Activated T-helper 9 cell treated with anti-CD3 and anti-CD28 coated beads, Interleukin-2, amount 50 U/mL, for 16 hours (primary cell): ENCODE data around the gene CMIP.
A peak's percentile ranks its signal among the peaks of the same experiment; 100 is the strongest.
"Not testable (repeated sequence)": the region's sequence is repeated elsewhere in the genome, so short reads cannot be mapped to it uniquely, and the experiment has no call there.

Experiments used
- DNase-seq: peaks from one replicate; pipeline ENCODE4 v3.0.0-alpha.2; 2020; ENCODE audit warnings: low read depth

Gene CMIP

DNA sequence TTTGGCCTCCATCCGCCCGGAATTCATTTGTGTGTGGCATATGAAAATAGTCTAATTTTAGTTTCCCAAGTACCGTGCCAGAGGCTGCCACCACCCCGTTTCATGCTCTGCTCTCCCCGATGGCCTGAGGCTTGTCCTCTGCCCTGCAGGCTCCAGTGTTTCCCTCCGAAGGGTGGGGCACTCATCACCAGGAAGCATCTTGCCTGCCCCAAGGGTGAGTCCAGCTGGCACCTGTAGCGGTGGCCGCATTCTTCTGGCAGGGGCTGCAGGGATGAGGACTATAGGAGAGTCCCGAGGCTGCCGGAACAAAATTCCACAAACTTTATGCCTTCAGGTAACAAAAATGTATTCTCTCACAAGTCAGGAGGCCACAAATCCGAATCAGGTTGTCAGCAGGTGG, 23.1 kb upstream of the CMIP start:
- no peak for DNase-seq

DNA sequence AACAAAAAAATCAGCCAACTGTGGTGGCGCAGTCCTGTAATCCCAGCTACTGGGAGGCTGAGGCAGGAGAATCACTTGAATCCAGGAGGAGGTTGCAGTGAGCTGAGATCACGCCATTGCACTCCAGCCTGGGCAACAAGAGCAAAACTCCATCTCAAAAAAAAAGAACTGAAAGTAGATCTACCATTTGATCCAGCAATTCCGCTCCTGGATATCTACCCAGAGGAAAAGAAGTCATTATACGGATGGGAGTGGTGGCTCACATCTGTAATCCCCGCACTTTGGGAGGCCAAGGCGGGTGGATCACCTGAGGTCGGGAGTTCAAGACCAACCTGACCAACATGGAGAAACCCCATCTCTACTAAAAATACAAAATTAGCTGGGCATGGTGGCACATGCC, 22.5 kb upstream of the CMIP start:
- DNase-seq: not testable (repeated sequence)

DNA sequence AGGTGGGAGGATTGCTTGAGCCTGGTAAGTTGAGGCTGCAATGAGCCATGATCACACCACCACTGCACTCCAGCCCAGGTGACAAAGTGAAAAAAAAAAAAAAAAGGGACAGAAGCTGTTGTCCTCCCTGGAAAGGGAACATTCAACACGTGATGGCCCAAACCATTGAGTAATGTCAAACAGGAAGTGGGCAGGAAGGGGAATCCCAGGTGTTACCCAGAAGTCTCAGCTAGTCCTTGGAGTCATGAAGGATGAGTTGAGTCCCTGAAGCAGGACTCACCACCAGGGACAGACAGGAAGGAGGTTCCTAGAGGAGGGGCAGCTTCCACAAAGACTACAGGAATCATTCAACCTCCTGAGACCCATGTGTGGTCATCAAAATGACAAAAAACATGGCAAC, 19.8 kb upstream of the CMIP start:
- no peak for DNase-seq

DNA sequence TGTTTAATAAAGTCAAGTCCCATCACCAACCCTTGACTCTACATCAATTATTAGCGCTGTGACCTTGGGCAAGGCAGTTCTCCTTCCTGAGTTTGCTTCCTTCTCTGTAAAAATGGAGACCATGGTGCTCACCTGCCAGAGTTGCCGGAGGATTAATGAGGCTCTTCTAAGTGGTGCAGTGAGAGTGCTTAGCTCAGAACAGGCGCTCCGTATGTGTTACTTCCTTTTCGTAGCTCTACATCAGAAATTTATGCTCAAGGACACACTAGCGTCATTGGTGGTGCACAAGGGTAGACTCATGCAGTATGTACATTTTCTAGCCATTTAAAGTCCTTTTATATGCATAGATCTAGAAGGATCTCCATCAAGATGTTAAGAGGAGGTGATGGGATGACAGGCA, 17.4 kb upstream of the CMIP start:
- DNase-seq: no peak

DNA sequence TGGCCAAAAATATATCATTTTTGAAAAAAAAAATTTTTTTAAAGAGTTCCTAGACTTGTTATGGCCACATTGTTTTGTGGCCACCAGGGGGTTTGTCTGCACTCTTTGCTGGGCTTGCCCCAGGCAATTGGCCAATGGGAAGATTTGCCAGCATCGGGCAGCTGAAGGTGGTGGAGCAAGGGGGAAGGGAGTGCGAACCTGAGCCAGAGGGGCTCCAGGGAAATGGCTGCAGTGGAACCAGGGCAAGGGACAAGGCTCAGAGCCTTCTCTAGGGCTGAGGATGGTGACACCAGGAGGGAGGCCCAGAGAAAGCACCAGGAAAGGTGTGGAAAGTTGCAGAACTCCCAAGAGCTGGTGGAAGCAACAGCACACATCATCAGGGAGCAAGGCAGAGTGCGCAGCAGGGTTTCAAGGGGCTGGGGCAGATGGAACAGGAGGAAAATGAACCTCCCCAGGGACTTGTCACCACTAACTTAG, 15.5 kb upstream of the CMIP start:
- DNase-seq: no peak

DNA sequence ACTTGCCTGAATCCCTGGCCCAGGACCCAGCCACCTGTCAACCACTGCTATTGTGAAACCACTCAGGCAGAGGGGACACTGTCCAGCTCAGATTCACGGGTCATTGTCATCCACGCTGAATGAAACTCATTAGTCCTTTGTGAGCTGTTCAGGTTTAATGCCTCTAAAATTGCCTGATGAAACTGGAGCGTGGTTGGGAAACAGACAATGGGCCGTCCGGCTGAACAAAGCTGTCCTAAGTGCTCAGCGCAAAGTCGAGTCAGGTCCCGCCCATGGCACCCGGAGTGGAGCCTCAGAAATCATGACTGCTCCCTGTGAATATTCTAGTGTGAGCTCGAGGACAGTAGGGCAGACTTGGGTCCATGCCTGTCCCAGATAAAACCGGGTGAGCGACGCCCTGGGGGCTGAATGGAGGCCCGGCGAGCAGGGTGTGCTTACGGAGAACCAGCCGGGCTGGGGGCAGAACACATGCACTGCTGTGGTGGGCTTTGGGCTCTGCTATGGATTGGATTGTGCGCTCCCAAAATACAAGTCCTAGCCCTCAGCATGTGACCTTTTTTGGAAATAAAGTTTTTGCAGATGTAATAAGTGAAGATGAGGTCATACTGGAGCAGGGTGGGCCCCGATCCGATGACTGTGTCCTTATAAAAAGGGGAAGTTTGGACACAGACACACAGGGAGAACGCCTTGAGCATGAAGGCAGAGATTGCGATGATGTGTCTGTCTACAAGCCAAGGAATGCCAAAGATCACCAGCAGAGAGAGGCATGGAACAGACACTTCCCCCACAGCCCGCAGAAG, 12.9 kb upstream of the CMIP start:
- DNase-seq: no peak

DNA sequence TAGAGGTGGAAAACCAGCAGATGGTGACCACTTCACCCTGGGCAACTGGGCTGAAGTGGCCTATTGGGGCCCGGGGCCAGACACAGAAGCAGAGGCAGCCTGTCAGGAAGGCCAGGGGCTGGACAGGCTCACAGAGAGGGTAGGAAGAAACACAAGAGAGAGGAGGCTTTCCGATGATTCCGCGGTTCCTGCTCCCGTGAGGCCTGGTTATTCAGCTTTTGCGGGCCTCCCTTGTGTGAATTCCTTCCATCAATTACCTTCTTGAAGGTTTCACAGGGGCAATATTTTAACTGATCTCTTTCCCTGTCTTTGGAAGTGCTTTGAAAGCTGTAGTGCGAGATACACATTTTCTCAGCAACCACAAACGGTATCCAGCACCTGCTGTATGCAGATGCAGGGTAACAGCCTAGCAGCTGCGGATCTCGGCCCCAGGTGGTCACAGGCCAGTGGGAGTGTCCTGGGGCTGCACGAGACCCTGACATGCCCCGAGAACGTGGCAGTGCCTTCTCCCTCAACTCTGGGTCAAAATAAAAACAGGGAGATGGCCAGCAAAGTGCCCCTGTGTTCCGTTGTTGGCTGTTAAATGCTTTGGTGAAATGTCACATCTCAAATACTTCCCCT, 11.6 kb upstream of the CMIP start:
- no peak for DNase-seq

DNA sequence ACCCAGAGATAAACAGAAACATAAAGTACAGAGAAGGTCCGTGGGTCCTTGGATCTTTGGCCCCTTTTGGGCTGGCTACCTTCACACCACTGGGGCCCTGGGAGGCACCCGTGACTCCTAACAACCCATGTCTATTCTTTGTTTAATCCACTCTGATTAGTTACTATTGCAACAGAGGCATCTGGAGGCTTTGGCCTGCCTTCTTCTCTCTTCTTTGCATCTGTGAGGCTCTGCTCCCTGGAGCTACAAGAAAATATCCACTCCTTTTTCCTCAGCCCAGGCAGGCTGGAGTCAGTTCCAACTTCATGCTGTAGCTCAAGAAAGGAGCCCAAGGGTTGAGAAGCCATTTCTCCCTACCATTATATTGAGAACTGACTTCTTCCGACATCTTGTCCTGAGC, 9.5 kb upstream of the CMIP start:
- DNase-seq: no peak

DNA sequence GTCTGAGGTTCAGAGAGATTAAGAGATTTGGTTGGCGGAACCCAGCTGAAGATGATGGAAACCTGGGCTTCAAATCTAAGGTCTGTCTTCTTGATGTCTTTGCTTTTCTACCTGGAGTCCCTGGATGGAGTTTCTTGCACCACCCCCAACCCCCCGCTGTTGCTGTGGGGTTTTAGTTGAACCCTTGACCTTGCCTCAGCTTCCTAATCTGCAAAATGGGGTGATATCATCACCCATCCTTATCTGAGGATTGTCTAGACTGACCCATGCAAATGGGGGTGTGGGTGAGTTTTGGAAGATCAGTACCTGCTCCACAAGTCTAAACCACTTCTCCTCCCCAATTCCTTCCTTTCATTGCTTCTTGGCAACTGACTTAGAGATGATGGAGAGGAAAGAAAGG, 9.0 kb upstream of the CMIP start:
- no peak for DNase-seq

DNA sequence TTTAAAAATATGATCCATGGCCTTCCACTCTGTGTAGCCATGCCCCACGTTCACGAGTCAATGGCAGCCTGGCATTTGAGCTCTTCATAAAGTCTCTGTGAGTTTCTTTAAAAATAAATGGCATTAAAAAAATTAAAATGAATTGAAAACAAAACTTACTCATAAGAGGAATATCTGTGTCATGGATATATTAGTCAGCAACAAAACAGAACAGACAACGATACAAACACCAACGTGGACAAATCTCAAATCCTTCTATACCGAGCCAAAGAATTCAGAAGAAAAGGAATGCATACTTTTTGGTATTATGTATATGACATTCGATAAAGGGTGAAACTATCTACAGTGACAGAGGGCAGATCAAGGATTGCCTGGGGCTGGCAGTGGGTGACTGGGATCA, 8.2 kb upstream of the CMIP start:
- no peak for DNase-seq

DNA sequence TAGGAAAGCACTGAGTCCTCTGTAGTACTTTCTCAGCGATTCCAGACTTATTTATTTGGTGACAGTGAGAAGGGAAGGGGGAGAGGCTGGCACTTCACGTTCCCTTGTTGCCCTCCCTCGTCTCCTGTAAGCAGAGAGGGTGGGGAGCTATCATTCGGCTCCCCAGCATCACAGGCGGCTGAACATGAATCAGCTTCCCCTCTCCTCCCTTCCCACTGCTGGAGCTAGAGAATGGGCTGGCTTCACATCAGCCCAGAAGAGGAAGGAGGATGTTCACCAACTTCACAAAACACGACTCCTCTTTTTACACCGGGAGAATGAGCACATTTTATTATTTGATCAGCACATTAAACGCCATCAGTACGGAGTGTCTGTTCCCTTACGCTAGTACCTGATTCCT, 6.7 kb upstream of the CMIP start:
- no peak for DNase-seq

DNA sequence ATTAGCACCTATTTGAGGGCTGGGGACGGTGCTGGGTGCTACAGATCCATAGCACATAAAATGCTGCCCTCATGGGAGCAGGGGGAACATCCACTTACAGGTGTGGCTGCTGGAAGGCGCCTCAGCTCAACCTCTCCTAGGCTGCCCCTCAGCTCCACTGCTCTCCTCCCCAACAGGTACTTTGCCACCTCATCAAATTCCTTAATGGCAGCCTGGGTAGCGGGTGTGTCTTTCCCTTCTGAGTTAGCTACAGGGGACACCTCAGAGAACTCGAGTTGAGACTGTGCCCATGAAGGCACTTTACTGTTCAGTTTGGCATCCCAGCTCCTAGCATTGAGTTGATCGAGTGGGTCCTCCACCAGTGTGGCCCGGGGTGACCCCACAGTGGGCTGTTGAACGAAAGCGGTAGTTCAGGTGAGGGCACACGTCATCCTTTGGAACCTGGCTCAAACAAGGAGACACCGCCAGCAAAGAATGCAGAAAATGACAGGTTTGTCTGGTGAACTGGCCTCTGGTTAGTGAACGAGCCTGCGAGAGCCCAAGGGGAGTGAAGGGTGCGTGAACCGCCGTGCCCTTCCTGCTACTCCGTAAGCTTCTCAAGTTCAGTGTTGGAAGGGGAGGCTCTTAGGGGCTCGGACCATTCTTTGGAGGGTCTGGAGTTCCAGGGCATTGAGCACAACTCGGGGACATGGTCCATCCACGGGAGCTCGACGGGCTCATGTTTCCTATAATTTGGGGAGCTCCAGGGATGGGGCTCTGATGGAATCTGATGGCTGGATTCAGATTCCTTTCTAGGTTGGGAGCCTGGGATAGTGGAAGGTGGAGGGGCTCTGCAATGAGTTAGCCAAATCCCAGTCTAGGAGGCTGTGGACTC, 3.5 kb upstream of the CMIP start:
- no peak for DNase-seq

DNA sequence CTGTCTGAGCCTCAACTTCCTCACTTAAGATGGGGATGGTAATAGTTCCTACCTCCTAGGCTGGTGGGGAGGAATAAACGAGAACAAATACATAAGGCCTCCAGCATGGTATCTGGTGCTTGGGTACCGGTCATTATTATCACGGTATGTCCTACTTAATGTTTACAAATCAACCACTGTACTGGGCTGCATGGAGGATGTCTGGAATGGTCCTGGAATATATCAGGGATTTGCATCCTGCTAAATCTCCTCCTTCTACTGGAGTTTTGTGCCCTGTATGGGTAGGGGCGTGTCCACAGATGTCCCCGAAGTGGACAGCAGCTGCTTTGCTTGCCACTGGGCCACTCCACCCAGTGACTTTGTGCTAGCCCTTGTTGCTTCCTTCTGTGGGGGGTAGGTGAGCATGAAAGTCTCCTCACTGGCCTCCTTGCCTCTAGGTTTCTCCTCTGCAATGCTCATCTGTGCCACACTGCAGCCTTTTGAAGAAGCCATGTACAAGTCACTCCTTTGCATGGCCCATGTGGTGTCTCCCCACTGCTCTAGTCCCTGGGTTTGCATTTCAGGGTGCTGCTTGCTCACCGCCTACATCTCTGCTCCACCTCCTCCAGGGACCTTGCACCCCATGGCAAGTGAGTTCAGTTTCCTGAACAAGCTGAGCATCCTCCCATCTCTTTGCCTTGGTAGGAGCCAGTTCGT, 2.2 kb upstream of the CMIP start:
- DNase-seq: no peak

DNA sequence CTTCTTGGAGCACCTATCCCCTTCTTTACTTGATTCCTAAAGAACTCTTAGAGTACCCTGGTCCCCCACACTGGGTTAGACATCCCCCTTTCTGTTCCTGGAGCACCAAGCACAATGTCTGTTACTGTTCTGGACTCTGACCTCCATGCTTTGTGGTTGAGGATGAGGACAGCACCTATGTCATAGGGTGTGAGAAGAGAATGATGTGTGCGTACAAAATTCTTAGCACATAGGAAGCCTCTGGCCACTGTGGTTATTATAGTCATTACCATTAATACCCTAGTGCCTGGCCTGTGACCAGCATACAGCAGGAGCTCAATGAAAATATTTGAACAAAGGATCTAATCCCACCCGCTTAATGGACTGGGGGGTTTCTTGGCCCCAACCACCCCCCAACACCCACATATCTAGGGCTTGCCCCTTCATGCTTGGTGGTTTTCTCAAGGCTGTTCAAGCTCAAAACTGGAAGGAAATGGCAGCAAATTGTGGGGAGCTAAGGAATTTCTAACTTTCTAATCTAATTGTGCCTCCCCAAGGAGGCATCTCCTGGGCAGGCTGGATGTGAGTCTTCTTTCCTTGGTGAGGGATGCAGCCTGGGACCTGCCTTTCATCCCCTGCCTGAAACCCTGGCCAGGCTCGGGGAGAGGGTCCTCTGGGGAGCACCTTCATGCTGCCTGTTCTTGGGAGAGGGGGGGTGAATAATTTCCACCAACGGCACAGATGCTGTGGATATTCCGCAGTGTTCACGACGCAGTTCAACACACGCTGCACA, 1.5 kb upstream of the CMIP start:
- no peak for DNase-seq

DNA sequence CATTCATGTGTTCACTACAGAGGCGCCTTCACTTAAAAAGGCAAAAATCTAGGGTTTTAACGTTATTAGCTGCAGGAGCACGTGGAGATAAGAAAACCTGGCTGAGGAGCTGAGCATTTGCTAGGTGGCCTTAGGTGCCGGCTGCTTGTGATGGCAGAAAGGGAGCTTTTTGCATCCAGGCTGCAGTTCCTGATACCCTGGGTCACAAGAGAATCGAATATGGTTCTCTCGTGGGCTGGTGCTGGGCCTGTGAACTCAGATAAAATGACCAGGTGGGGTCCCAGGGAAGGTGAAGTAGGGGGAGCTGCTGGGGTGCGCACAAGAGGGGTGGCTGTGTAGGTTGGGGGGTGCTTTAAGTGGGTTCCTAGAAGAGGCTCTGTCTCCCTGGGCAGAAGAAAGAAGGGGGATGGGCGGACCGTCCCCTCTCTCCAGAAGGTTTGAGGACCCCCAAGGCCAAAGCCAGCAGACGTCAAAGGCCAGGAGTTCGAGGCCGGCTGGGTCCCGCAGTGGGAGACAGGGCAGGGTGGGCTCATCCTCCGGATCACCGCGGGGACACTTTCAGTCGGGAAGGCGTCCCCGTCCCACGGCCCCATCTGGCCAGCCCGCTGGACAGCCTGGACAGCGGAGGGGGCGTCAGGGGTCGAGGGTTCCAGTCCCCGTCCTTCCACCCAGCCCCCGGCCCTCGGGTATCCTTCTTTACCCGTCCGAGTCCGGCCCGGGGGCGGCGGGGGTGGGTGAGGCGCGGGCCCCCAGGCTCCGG, 740 bp upstream of the CMIP start:
- no peak for DNase-seq

DNA sequence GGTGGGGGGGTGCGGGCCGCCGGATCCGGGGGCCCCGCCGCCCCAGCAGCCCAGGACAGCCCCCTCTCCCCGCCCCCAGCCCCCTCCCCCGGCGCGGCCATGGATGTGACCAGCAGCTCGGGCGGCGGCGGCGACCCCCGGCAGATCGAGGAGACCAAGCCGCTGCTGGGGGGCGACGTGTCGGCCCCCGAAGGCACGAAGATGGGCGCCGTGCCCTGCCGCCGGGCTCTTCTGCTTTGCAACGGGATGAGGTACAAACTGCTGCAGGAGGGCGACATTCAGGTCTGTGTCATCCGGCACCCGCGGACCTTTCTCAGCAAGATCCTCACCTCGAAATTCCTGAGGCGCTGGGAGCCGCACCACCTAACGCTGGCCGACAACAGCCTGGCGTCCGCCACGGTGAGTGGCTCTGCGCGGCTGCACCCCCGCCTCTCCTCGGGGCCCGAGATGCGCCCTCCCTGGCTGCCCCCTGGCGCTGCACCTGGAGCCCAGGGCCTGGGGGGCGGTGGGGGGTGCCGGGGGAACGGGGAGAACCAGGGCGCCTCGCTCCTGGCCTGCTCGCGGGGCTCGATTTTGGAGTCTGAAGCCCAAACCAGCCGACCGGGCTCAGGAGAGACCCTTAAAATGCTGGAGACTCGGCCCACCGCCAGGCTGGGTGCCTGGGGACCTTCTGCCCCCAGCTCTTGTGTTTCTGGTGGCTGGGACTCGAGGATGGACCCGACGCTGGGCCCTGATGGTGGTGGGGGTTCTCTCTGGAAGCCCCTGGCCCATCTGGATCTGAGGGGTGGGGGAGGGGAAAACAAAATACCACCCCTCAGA, 744 bp downstream of the CMIP start:
- DNase-seq: peak; percentile 31

DNA sequence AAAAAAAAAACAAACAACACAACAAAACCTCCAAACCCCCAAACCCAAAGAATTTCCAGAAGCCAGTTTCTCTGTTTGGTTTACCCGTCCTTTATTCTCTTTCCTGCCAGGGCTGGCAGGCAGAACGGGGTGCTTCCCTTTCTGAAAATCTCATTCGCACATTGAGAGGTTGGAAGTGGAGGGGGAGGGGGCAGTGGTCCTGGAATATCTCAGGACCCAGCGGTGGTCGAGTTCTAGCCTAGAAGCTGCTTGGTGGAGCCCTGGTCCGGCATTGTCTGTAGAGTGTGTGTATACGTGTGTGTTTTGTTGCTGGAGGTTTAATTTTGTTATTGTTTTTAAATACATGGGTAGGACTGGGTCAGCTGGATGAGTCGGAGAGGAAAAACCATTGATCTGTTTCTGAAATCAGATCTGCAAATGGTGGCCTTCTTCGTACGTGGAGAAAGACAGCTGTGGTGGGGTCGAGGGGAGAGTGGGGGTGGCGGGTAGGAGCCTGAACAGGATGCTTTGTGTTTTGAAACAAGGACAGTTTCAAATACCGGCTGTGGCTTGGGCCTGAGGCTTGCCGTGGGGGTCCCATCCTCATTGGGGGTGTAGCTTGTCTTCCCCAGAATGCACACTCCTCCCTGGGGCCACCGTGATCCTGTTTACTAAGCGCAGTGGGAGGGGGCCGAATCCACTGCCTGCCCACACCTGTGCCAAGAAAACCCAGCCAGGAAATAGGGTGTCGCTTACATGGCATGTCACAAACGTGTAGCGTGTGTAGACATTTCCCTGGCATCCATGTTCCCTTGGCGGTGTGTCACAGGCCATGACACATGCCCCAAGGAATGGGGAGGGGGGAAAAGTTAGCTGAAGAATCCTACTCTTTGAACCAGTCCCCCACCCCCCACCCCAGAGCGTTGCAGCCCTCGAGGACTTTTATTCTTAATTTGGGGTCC, 1.6 kb downstream of the CMIP start:
- DNase-seq: no peak

DNA sequence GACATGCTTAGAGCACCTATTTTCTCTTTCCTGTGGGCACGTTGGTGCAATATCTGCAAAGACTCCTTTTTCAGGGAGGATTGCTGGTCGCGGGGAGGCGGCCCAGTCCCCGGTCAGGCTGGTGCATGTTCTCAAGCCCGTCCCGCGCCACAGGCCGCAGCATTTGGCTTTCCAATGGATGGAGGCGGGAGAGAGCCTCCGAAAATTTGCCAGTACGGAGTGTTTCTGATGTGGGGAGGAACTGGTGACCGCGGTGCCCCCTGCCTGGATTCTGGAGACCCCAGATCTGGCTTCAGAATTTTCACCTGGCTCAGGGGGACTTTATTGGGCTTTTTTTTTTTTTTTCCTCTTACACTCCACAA, 2.3 kb downstream of the CMIP start:
- no peak for DNase-seq
